ENCODE data around the gene THBS2. TPM values are rescaled to one million over a fixed set of nuclear protein-coding genes. Genes with fewer than 3 reads are reported as not detected.
A peak's percentile ranks its signal among the peaks of the same experiment; 100 is the strongest.

The THBS2 gene
- total and polyA plus RNA-seq, 8 donors: under 0.01 to 56.0 (median 2.4) TPM

DNA sequence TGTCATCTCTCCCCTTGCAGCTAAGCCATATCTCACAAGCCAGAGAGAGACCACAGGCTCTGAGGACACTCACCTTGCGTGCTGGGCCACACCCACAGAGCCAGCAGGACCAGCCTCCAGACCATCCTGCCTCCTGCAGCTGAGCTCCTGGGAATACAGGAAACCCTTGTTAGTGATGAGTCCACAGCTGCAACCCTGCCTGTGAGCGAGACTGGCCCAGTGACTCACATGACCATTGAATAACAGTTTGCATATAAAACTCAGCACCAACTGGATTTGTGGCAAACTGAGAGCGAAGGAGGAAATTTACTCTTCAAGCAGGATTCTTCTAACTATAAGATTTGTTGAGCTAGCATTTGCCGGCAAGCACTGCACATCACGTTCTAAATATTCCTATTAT, 3.0 kb downstream of the THBS2 start:
- Histone ChIP-seq H3K27ac (peak overlapping the region in 3 of 5 donors; percentile 44 to 63 (median 53)), H3K4me3 (no peak overlapping the region), H3K4me1 (peaks cover 9 to 29% (median 19%) of the 10 kb centered on the region in 4 donors), H3K27me3 (peaks cover 0 to 57% (median 22%) of the 10 kb centered on the region in 3 donors), H3K36me3 (peaks cover 0 to 17% (median 2%) of the 10 kb centered on the region in 4 donors), H3K9me3 (no peaks in the 10 kb centered on the region)
- peak in 1 of 2 donors; percentile 21 for DNase-seq
- whole genome bisulfite sequencing, 5 donors: 68 to 76% (median 73%) methylated on average over 5 of the region's 5 CpGs
- TF ChIP-seq POLR2AphosphoS5 (IDR thresholded peaks at IDR 0.05) (peak in 1 of 3 donors; percentile 19), EP300 (IDR thresholded peaks at IDR 0.05) (no peak), POLR2A (IDR thresholded peaks at IDR 0.05) (no peak)
- TF ChIP-seq, protein P1, sequence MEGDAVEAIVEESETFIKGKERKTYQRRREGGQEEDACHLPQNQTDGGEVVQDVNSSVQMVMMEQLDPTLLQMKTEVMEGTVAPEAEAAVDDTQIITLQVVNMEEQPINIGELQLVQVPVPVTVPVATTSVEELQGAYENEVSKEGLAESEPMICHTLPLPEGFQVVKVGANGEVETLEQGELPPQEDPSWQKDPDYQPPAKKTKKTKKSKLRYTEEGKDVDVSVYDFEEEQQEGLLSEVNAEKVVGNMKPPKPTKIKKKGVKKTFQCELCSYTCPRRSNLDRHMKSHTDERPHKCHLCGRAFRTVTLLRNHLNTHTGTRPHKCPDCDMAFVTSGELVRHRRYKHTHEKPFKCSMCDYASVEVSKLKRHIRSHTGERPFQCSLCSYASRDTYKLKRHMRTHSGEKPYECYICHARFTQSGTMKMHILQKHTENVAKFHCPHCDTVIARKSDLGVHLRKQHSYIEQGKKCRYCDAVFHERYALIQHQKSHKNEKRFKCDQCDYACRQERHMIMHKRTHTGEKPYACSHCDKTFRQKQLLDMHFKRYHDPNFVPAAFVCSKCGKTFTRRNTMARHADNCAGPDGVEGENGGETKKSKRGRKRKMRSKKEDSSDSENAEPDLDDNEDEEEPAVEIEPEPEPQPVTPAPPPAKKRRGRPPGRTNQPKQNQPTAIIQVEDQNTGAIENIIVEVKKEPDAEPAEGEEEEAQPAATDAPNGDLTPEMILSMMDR (IDR thresholded peaks at IDR 0.05): no peak
- intact Hi-C loops (cut with DNase I; ENCODE audit: low total_unique reads): no loop called here

DNA sequence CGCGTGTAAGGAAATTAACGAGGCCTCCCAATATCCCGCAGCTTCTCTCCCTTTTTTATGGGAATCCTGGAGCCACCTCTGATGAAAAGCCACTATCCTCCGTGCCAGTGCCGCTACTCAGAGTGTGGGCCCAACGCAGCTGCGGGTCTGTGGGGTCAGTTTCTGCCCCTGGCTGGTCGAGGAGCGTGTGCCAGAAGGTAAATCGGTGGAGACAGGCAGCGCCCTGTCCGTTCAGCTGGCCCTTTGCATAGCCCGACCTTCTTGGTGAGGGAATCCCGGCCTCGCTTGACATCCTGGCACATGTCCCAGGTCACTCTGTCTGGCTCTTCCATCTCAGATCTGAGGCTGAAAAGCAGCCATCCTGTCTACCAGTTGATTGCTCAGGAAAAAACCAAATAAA, 4.6 kb downstream of the THBS2 start:
- WGBS, 5 donors: 91 to 95% (median 92%) methylated on average over 16 of the region's 16 CpGs
- H3K4me1 ChIP-seq: peaks cover 8 to 25% (median 16%) of the 10 kb centered on the region in 4 donors
- DNase-seq: peak in 1 of 2 donors; percentile 21
- H3K27ac ChIP-seq: no peak overlapping the region
- H3K27me3 ChIP-seq: peaks cover 0 to 42% (median 13%) of the 10 kb centered on the region in 3 donors
- intact Hi-C loops (cut with DNase I; ENCODE audit: low total_unique reads): no loop called here
- TF ChIP-seq POLR2A (IDR thresholded peaks at IDR 0.05): no peak
- TF ChIP-seq EP300 (IDR thresholded peaks at IDR 0.05): no peak
- no peak for TF ChIP-seq POLR2AphosphoS5 (IDR thresholded peaks at IDR 0.05)
- TF ChIP-seq, protein P1 (IDR thresholded peaks at IDR 0.05): no peak
- peaks cover 0 to 17% (median 2%) of the 10 kb centered on the region in 4 donors for H3K36me3 ChIP-seq
- no peaks in the 10 kb centered on the region for H3K9me3 ChIP-seq
- H3K4me3 ChIP-seq: no peak overlapping the region

DNA sequence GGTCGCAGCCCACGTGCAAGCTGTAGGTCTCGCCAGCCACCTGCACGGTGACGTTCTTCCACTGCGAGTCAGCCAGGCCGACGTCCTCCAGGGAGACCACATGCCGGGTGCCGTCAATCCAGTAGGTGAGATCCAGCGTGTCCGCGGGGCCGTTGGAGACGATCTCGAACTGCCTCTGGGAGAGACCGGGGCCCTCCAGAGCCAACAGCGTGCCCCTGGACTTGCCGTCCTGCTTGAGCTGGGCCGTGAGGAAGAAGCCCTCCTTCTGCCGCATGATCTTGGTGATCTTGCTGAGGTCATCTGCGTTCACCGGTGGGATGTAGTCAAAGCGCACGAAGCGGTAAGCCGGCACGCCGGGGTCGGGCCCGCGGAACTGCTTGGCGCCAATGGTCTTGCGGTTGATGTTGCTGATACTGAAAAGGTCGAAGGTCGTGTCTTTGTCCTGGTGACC, 5.1 kb downstream of the THBS2 start:
- Histone ChIP-seq H3K4me3 (no peak overlapping the region), H3K27ac (no peak overlapping the region), H3K36me3 (peaks cover 0 to 17% (median 2%) of the 10 kb centered on the region in 4 donors), H3K9me3 (no peaks in the 10 kb centered on the region), H3K27me3 (peaks cover 0 to 37% (median 8%) of the 10 kb centered on the region in 3 donors), H3K4me1 (peaks cover 3 to 20% (median 14%) of the 10 kb centered on the region in 4 donors)
- TF ChIP-seq, protein P1 (IDR thresholded peaks at IDR 0.05): no peak
- TF ChIP-seq EP300 (IDR thresholded peaks at IDR 0.05) (no peak), POLR2A (IDR thresholded peaks at IDR 0.05) (no peak), POLR2AphosphoS5 (IDR thresholded peaks at IDR 0.05) (no peak)
- 95 to 98% (median 96%) methylated on average over 29 to 36 of the region's 36 CpGs for WGBS, 5 donors
- intact Hi-C loops (cut with DNase I; ENCODE audit: low total_unique reads): no loop called here
- peak in 1 of 2 donors; percentile 24 for DNase-seq

DNA sequence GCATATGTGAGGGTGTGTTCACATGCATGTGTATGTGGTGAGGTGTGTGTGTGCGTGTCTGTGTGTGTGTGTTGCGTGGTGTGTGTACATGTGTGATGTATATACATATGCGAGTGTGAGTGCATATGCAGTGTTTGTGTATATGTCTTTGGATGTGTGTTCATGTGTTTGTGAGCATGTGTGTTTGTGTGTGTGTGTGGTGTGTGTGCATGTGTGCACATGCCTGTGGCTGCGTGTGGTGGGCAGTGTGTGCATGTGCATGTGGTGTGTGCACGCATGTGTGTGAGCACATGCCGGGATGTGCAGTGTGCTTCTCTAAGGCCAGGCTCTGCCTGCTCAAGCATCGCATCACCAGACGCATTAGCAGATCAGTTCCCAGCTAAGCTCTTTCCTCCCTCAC, 5.7 kb downstream of the THBS2 start:
- peaks cover 0 to 32% (median 6%) of the 10 kb centered on the region in 3 donors for H3K27me3 ChIP-seq
- TF ChIP-seq, protein P1 (IDR thresholded peaks at IDR 0.05): no peak
- TF ChIP-seq POLR2AphosphoS5 (IDR thresholded peaks at IDR 0.05): no peak
- no peak for TF ChIP-seq EP300 (IDR thresholded peaks at IDR 0.05)
- no peak for TF ChIP-seq POLR2A (IDR thresholded peaks at IDR 0.05)
- intact Hi-C loops (cut with DNase I; ENCODE audit: low total_unique reads): no loop called here
- WGBS, 5 donors: 87 to 98% (median 97%) methylated on average over 8 of the region's 8 CpGs
- no peaks in the 10 kb centered on the region for H3K9me3 ChIP-seq
- peaks cover 0 to 17% (median 2%) of the 10 kb centered on the region in 4 donors for H3K36me3 ChIP-seq
- H3K4me1 ChIP-seq: peaks cover 0 to 15% (median 11%) of the 10 kb centered on the region in 4 donors
- DNase-seq: no peak
- H3K4me3 ChIP-seq: no peak overlapping the region
- H3K27ac ChIP-seq: no peak overlapping the region
